Astrocyte (in vitro differentiated cells and primary cell): ENCODE data around the gene SMOC1. TPM values are rescaled to one million over a fixed set of nuclear protein-coding genes. Genes with fewer than 3 reads are reported as not detected.

Source experiments
- DNase-seq: peaks from one replicate; pipeline ENCODE4 v3.0.0-alpha.2; 2010; ENCODE audit warnings: low read depth
- FAIRE-seq: peaks from 2 replicates; lab custom pipeline; 2011; peaks lifted over from hg19 to GRCh38; lab: Jason Lieb, UNC
- H2AFZ ChIP-seq: 2 replicates; pipeline ENCODE4 v1.6.0; 2012; ENCODE audit warnings: low read depth, low read length, inconsistent platforms
- H3K27ac ChIP-seq: 2 replicates; pipeline ENCODE4 v1.5.1; 2011; ENCODE audit warnings: low read depth, low read length, inconsistent platforms
- H3K27me3 ChIP-seq: 2 replicates; pipeline ENCODE4 v1.6.0; 2011; ENCODE audit warnings: low read length, inconsistent platforms; ENCODE audit not compliant: insufficient read depth
- H3K36me3 ChIP-seq: 2 replicates; pipeline ENCODE4 v1.5.1; 2011; ENCODE audit warnings: low read length, inconsistent platforms; ENCODE audit not compliant: insufficient read depth
- H3K4me1 ChIP-seq: 2 replicates; pipeline ENCODE4 v1.5.1; 2011; ENCODE audit warnings: low read length, inconsistent platforms; ENCODE audit not compliant: insufficient read depth
- H3K4me2 ChIP-seq: 2 replicates; pipeline ENCODE4 v1.6.0; 2012; ENCODE audit warnings: low read length, inconsistent platforms
- H3K4me3 ChIP-seq: 2 replicates; pipeline ENCODE4 v1.5.1; 2011; ENCODE audit warnings: low read depth, mild to moderate bottlenecking, low read length, inconsistent platforms; ENCODE audit not compliant: insufficient read depth
- H3K79me2 ChIP-seq: 2 replicates; pipeline ENCODE4 v1.6.0; 2012; ENCODE audit warnings: mild to moderate bottlenecking, low read length, inconsistent platforms; ENCODE audit not compliant: insufficient read depth
- H3K9ac ChIP-seq: 2 replicates; pipeline ENCODE4 v1.6.0; 2012; ENCODE audit warnings: mild to moderate bottlenecking, low read length, inconsistent platforms
- H3K9me3 ChIP-seq: 2 replicates; pipeline ENCODE4 v1.5.1; 2012; ENCODE audit warnings: low read depth, mild to moderate bottlenecking, low read length, inconsistent platforms; ENCODE audit not compliant: insufficient read depth
- H4K20me1 ChIP-seq: 2 replicates; pipeline ENCODE4 v1.6.0; 2012; ENCODE audit warnings: low read length, inconsistent platforms; ENCODE audit not compliant: insufficient read depth
- H3K27ac Mint-ChIP-seq: one replicate; pipeline ENCODE4 v1.8.0; 2021; ENCODE audit warnings: mild to moderate bottlenecking, mixed read lengths; ENCODE audit not compliant: unreplicated experiment
- H3K27me3 Mint-ChIP-seq: one replicate; pipeline ENCODE4 v1.8.0; 2021; ENCODE audit warnings: low read depth, mixed read lengths; ENCODE audit not compliant: unreplicated experiment
- H3K36me3 Mint-ChIP-seq: one replicate; pipeline ENCODE4 v1.8.0; 2021; ENCODE audit warnings: low read depth, mixed read lengths; ENCODE audit not compliant: unreplicated experiment
- H3K4me1 Mint-ChIP-seq: one replicate; pipeline ENCODE4 v1.8.0; 2021; ENCODE audit warnings: low read depth, mixed read lengths; ENCODE audit not compliant: unreplicated experiment
- H3K4me3 Mint-ChIP-seq: one replicate; pipeline ENCODE4 v1.8.0; 2021; ENCODE audit warnings: mild to moderate bottlenecking, moderate library complexity, mixed read lengths; ENCODE audit not compliant: unreplicated experiment
- H3K9me3 Mint-ChIP-seq: one replicate; pipeline ENCODE4 v1.8.0; 2021; ENCODE audit warnings: mild to moderate bottlenecking, mixed read lengths; ENCODE audit not compliant: unreplicated experiment
- EZH2 ChIP-seq: IDR thresholded peaks from 2 replicates; pipeline ENCODE4 v1.6.1; 2012; ENCODE audit warnings: mild to moderate bottlenecking, low read length, inconsistent platforms; ENCODE audit not compliant: insufficient read depth
- total RNA-seq: library from RNA; stranded (reverse); gene quantifications from 2 replicates; pipeline ENCODE4 v1.2.1, GENCODE V29; 2021
- TF ChIP-seq, protein P1 (sequence below): IDR thresholded peaks from 2 replicates; pipeline ENCODE4 v1.5.1; 2011; ENCODE audit warnings: low read depth, mild to moderate bottlenecking, inconsistent platforms, low read length, moderate library complexity; ENCODE audit not compliant: insufficient read depth

The SMOC1 gene
- total RNA-seq, 1 donor from 2014 or later: 0.16 TPM

- Mint-ChIP-seq H3K4me1 (peaks cover 6% of the 10 kb centered on the region), H3K4me3 (no peak overlapping the region), H3K27ac (no peak overlapping the region), H3K27me3 (peaks cover 26% of the 10 kb centered on the region), H3K36me3 (no peaks in the 10 kb centered on the region), H3K9me3 (no peaks in the 10 kb centered on the region)
- no peak for TF ChIP-seq EZH2
- TF ChIP-seq, protein P1, sequence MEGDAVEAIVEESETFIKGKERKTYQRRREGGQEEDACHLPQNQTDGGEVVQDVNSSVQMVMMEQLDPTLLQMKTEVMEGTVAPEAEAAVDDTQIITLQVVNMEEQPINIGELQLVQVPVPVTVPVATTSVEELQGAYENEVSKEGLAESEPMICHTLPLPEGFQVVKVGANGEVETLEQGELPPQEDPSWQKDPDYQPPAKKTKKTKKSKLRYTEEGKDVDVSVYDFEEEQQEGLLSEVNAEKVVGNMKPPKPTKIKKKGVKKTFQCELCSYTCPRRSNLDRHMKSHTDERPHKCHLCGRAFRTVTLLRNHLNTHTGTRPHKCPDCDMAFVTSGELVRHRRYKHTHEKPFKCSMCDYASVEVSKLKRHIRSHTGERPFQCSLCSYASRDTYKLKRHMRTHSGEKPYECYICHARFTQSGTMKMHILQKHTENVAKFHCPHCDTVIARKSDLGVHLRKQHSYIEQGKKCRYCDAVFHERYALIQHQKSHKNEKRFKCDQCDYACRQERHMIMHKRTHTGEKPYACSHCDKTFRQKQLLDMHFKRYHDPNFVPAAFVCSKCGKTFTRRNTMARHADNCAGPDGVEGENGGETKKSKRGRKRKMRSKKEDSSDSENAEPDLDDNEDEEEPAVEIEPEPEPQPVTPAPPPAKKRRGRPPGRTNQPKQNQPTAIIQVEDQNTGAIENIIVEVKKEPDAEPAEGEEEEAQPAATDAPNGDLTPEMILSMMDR: no peak
- no peak overlapping the region for H3K27ac ChIP-seq
- H3K4me2 ChIP-seq: no peak overlapping the region
- H3K36me3 ChIP-seq: no peaks in the 10 kb centered on the region
- H3K27me3 ChIP-seq: no peaks in the 10 kb centered on the region
- H3K9me3 ChIP-seq: no peaks in the 10 kb centered on the region
- H3K4me3 ChIP-seq: no peak overlapping the region
- H4K20me1 ChIP-seq: no peaks in the 10 kb centered on the region
- FAIRE-seq (no peak), DNase-seq (no peak)
- H3K79me2 ChIP-seq: no peaks in the 10 kb centered on the region
- no peak overlapping the region for H3K9ac ChIP-seq
- no peaks in the 10 kb centered on the region for H3K4me1 ChIP-seq
- no peak overlapping the region for H2AFZ ChIP-seq
Observed at GRCh38 chr14:70057519-70058136, 178.4 kb downstream of the SMOC1 start.

- FAIRE-seq: no peak
- Histone ChIP-seq H3K79me2 (no peaks in the 10 kb centered on the region), H3K36me3 (no peaks in the 10 kb centered on the region), H3K27ac (no peak overlapping the region), H3K4me1 (no peaks in the 10 kb centered on the region), H2AFZ (no peak overlapping the region), H3K9ac (no peak overlapping the region), H3K27me3 (peaks cover 3% of the 10 kb centered on the region), H3K4me3 (no peak overlapping the region), H3K9me3 (no peaks in the 10 kb centered on the region), H3K4me2 (no peak overlapping the region), H4K20me1 (no peaks in the 10 kb centered on the region)
- no peak for DNase-seq
- Mint-ChIP-seq H3K27me3 (peaks cover 37% of the 10 kb centered on the region), H3K27ac (no peak overlapping the region), H3K4me1 (peaks cover 6% of the 10 kb centered on the region), H3K36me3 (no peaks in the 10 kb centered on the region), H3K4me3 (no peak overlapping the region), H3K9me3 (no peaks in the 10 kb centered on the region)
- no peak for TF ChIP-seq EZH2
- TF ChIP-seq, protein P1: no peak
Observed at GRCh38 chr14:70059545-70059944, 180.3 kb downstream of the SMOC1 start.

DNA sequence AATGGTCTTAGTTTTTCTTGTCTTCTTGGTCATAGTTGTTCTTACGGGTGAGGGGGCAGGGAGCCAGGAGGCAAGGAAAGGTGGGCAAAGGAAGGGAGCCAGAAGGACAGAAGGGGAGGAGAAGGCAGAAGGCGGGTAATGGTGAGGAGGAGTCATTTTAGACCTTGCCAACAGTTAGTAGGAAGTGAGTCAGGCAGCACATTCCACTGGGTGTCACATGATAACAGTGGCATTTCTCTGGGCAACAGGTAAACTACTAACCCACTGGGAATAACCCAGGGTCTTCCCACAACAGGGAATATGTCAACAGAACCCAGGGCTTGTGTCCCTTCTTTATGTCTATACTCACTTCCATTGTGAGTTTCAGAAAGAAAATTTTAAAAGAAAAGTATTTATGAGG, 181.9 kb downstream of the SMOC1 start:
- H3K4me3 Mint-ChIP-seq: no peak overlapping the region
- no peaks in the 10 kb centered on the region for H3K36me3 Mint-ChIP-seq
- Histone ChIP-seq H3K9me3 (no peaks in the 10 kb centered on the region), H3K4me3 (no peak overlapping the region), H3K36me3 (no peaks in the 10 kb centered on the region), H4K20me1 (no peaks in the 10 kb centered on the region), H3K9ac (no peak overlapping the region), H3K4me1 (no peaks in the 10 kb centered on the region), H3K79me2 (no peaks in the 10 kb centered on the region), H3K27me3 (peaks cover 3% of the 10 kb centered on the region), H2AFZ (no peak overlapping the region), H3K27ac (no peak overlapping the region), H3K4me2 (no peak overlapping the region)
- no peak overlapping the region for H3K27ac Mint-ChIP-seq
- no peak for FAIRE-seq
- no peak for DNase-seq
- no peaks in the 10 kb centered on the region for H3K9me3 Mint-ChIP-seq
- peaks cover 40% of the 10 kb centered on the region for H3K27me3 Mint-ChIP-seq
- H3K4me1 Mint-ChIP-seq: peaks cover 6% of the 10 kb centered on the region
- TF ChIP-seq, protein P1: no peak
- TF ChIP-seq EZH2: no peak
